Smooth muscle cell (in vitro differentiated cells): ENCODE data around the gene SCARF1. TPM values are rescaled to one million over a fixed set of nuclear protein-coding genes. Genes with fewer than 3 reads are reported as not detected.

Experiments used
- DNase-seq: peaks from one replicate; lab custom pipeline; 2025; ENCODE audit not compliant: unreplicated experiment; lab: John Stamatoyannopoulos, UW
- H2AFZ ChIP-seq: fragments of 200-600 bp; sonication (generic); 2 replicates; pipeline ENCODE4 v1.6.0; 2016; ENCODE audit warnings: antibody characterized with exemption, low read depth, mild to moderate bottlenecking
- H3F3A ChIP-seq: fragments of 200-600 bp; sonication (generic); 2 replicates; pipeline ENCODE4 v1.6.0; 2017; ENCODE audit warnings: antibody characterized with exemption, low read depth
- H3K27ac ChIP-seq: fragments of 200-600 bp; sonication (generic); 2 replicates; pipeline ENCODE4 v1.5.1; 2016; ENCODE audit warnings: low read depth, mild to moderate bottlenecking
- H3K27me3 ChIP-seq: fragments of 200-600 bp; sonication (generic); 2 replicates; pipeline ENCODE4 v1.6.1; 2016; ENCODE audit warnings: low read depth, mild to moderate bottlenecking
- H3K36me3 ChIP-seq: fragments of 200-600 bp; sonication (generic); 2 replicates; pipeline ENCODE4 v1.5.1; 2016; ENCODE audit warnings: low read depth
- H3K4me1 ChIP-seq: fragments of 200-600 bp; sonication (generic); 2 replicates; pipeline ENCODE4 v1.5.1; 2016; ENCODE audit warnings: low read depth
- H3K4me2 ChIP-seq: fragments of 200-600 bp; sonication (generic); 2 replicates; pipeline ENCODE4 v1.6.0; 2016; ENCODE audit warnings: mild to moderate bottlenecking
- H3K4me3 ChIP-seq: fragments of 200-600 bp; sonication (generic); 2 replicates; pipeline ENCODE4 v1.5.1; 2016; ENCODE audit warnings: mild to moderate bottlenecking
- H3K79me2 ChIP-seq: fragments of 200-600 bp; sonication (generic); 2 replicates; pipeline ENCODE4 v1.6.0; 2016; ENCODE audit warnings: low read depth, mild to moderate bottlenecking
- H3K9ac ChIP-seq: fragments of 200-600 bp; sonication (generic); 2 replicates; pipeline ENCODE4 v1.6.0; 2016; ENCODE audit warnings: low read depth
- H3K9me3 ChIP-seq: fragments of 200-600 bp; sonication (generic); replicated peaks from 2 replicates; pipeline ENCODE4 v1.5.1; 2016; ENCODE audit warnings: low read depth
- H4K20me1 ChIP-seq: fragments of 200-600 bp; sonication (generic); 2 replicates; pipeline ENCODE4 v1.6.0; 2016; ENCODE audit warnings: low read depth
- WGBS: methylation state at CpG from one replicate; pipeline ENCODE4 v1.1.7; 2016; ENCODE audit warnings: low lambda C conversion rate; 5-methylcytosine and 5-hydroxymethylcytosine counted together
- polyA plus RNA-seq: library from polyadenylated mRNA; unstranded; fragments of >200 nt; fragmentation: Nextera tagmentation; extraction: Ambion mirVana; gene quantifications from 2 replicates; pipeline ENCODE4 v1.2.1, GENCODE V29; 2016
- total RNA-seq: library from RNA; depleted of rRNA; stranded (reverse); fragments of >200 nt; gene quantifications from 2 replicates; pipeline ENCODE4 v1.2.3, GENCODE V29; 2014
- TF ChIP-seq, protein P1 (sequence below): fragments of 200-600 bp; sonication (generic); IDR thresholded peaks from 2 replicates; pipeline ENCODE4 v1.5.1; 2017; ENCODE audit warnings: borderline replicate concordance, mild to moderate bottlenecking, antibody characterized with exemption; ENCODE audit not compliant: insufficient read depth, poor library complexity, severe bottlenecking

SCARF1 gene
- total and polyA plus RNA-seq, 2 experiments from 2014 or later = 0.11 to 0.63 TPM

DNA sequence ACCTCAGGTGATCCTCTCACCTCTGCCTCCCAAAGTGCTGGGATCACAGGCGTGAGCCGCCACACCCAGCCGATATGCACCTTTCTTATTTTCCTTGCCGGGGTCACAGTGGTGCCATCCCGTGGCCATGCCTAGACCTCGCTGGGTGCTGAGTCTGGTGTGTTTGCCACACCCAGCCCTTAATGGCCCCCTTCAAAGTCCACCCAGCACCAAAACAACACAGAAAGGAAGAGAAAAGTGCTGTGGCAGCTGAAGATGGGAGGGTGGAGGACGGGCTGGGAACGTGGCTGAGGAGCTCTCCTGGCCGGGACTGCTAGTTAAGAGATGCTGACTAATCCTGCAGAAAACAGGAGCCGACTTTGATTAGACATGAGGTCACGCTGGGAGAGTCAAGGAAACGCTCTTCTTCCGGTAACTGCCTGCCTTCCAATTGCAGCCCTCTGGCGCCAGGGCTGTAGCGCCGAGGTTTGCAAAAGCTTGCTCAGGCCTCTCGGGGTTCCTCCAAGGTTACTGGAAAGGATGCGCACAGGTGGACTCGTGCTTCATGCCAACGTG is 27.8 kb downstream of the SCARF1 start:
- Histone ChIP-seq H3K4me2 (peak overlapping the region; percentile 66), H3K4me1 (no peaks in the 10 kb centered on the region), H4K20me1 (no peaks in the 10 kb centered on the region), H3K9ac (peak overlapping the region; percentile 64), H3K4me3 (no peak overlapping the region), H3K27me3 (no peaks in the 10 kb centered on the region), H3K9me3 (no peaks in the 10 kb centered on the region), H2AFZ (peak overlapping the region; percentile 74), H3K27ac (peak overlapping the region; percentile 74), H3F3A (no peaks in the 10 kb centered on the region), H3K36me3 (no peaks in the 10 kb centered on the region), H3K79me2 (no peaks in the 10 kb centered on the region)
- TF ChIP-seq, protein P1, sequence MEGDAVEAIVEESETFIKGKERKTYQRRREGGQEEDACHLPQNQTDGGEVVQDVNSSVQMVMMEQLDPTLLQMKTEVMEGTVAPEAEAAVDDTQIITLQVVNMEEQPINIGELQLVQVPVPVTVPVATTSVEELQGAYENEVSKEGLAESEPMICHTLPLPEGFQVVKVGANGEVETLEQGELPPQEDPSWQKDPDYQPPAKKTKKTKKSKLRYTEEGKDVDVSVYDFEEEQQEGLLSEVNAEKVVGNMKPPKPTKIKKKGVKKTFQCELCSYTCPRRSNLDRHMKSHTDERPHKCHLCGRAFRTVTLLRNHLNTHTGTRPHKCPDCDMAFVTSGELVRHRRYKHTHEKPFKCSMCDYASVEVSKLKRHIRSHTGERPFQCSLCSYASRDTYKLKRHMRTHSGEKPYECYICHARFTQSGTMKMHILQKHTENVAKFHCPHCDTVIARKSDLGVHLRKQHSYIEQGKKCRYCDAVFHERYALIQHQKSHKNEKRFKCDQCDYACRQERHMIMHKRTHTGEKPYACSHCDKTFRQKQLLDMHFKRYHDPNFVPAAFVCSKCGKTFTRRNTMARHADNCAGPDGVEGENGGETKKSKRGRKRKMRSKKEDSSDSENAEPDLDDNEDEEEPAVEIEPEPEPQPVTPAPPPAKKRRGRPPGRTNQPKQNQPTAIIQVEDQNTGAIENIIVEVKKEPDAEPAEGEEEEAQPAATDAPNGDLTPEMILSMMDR = no peak
- DNase-seq = no peak
- WGBS = 43% methylated on average over 20 of the region's 20 CpGs

DNA sequence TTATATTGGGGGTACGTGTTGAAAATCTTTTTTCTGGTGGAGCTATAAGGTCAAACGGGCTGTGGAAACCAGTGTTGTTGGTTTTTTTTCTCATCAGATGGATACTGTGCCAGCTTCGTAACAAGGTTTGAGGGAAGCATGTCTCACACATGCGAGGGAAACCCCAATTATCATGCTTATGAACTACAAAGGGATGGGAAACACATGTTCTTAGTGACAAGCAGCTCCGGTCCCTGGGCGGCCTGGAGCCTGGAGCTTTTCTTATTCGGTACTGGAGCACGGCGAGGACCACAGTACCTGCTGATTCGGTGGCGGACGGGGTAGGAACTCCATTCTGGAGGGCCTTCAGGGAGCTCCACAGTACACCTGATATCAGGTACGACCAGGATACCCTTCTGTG is 29.4 kb downstream of the SCARF1 start:
- 90% methylated on average over 13 of the region's 13 CpGs for WGBS
- Histone ChIP-seq H3K4me2 (no peak overlapping the region), H3K4me1 (no peaks in the 10 kb centered on the region), H2AFZ (no peak overlapping the region), H3K27me3 (no peaks in the 10 kb centered on the region), H3K79me2 (no peaks in the 10 kb centered on the region), H3K36me3 (no peaks in the 10 kb centered on the region), H3K9ac (no peak overlapping the region), H4K20me1 (no peaks in the 10 kb centered on the region), H3K9me3 (no peaks in the 10 kb centered on the region), H3K4me3 (no peak overlapping the region), H3K27ac (no peak overlapping the region), H3F3A (no peaks in the 10 kb centered on the region)
- TF ChIP-seq, protein P1 = no peak
- DNase-seq = no peak

DNA sequence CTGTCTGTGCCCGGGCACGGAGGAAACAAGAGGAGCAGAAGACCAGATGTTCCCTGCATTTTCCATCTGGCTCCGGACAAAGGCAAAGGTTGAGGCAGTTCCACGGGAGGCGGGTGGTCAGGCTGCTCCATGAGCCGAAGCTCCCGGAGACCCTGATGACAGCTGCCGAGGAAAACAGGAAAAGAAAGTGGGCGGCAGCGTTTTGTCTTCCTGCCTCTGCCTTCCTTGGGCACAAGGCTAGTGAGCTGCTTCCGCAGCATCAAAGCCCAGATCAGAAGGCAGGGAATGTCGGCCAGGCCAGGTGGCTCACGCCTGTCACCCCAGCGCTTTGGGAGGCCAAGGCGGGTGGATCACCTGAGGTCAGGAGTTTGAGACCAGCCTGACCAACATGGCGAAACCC is 33.1 kb downstream of the SCARF1 start:
- Histone ChIP-seq H3K36me3 (no peaks in the 10 kb centered on the region), H2AFZ (no peak overlapping the region), H3K79me2 (no peaks in the 10 kb centered on the region), H3K4me3 (no peak overlapping the region), H3K4me2 (no peak overlapping the region), H3K27me3 (no peaks in the 10 kb centered on the region), H3K9me3 (no peaks in the 10 kb centered on the region), H3K4me1 (no peaks in the 10 kb centered on the region), H3F3A (peaks cover 9% of the 10 kb centered on the region), H3K27ac (no peak overlapping the region), H3K9ac (no peak overlapping the region), H4K20me1 (no peaks in the 10 kb centered on the region)
- TF ChIP-seq, protein P1 = no peak
- DNase-seq = no peak
- WGBS = 83% methylated on average over 16 of the region's 16 CpGs

- Histone ChIP-seq H3K4me2 (no peak overlapping the region), H3K27me3 (no peaks in the 10 kb centered on the region), H3K27ac (no peak overlapping the region), H3K4me1 (no peaks in the 10 kb centered on the region), H3K9ac (no peak overlapping the region), H3F3A (peaks cover 9% of the 10 kb centered on the region), H2AFZ (no peak overlapping the region), H3K4me3 (no peak overlapping the region), H4K20me1 (no peaks in the 10 kb centered on the region), H3K36me3 (no peaks in the 10 kb centered on the region), H3K79me2 (no peaks in the 10 kb centered on the region), H3K9me3 (no peaks in the 10 kb centered on the region)
- TF ChIP-seq, protein P1 = no peak
- 99% methylated on average over 10 of the region's 10 CpGs for WGBS
- no peak for DNase-seq
These were observed 33.8 kb downstream of the SCARF1 start for GRCh38 chr17:1611715-1612114.
